SK-N-DZ (cell line): Measurements from ENCODE around the gene TMUB1.
A peak's percentile ranks its signal among the peaks of the same experiment; 100 is the strongest.

Experiments used
- DNase-seq: peaks from one replicate; pipeline ENCODE4 v3.0.0-alpha.2; 2015; ENCODE audit warnings: low spot score

Gene TMUB1

DNA sequence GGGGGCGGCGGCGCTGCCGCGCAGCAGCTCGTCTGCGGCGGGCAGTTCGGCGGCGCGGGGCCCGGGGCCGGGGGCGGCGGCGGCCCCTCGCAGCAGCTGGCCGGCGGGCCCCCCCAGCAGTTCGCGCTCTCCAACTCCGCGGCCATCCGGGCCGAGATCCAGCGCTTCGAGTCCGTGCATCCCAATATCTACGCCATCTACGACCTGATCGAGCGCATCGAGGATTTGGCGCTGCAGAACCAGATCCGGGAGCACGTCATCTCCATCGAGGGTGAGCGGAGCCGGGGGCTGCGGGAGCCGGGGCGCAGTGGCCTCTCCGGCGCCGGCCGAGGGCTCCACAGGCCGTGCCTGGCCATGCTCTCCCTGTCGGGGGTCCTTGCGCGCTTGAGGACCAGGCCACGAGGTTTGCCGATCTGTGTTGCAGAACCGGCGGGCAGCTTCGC lies 3.5 kb upstream of the TMUB1 start:
- no peak for DNase-seq

DNA sequence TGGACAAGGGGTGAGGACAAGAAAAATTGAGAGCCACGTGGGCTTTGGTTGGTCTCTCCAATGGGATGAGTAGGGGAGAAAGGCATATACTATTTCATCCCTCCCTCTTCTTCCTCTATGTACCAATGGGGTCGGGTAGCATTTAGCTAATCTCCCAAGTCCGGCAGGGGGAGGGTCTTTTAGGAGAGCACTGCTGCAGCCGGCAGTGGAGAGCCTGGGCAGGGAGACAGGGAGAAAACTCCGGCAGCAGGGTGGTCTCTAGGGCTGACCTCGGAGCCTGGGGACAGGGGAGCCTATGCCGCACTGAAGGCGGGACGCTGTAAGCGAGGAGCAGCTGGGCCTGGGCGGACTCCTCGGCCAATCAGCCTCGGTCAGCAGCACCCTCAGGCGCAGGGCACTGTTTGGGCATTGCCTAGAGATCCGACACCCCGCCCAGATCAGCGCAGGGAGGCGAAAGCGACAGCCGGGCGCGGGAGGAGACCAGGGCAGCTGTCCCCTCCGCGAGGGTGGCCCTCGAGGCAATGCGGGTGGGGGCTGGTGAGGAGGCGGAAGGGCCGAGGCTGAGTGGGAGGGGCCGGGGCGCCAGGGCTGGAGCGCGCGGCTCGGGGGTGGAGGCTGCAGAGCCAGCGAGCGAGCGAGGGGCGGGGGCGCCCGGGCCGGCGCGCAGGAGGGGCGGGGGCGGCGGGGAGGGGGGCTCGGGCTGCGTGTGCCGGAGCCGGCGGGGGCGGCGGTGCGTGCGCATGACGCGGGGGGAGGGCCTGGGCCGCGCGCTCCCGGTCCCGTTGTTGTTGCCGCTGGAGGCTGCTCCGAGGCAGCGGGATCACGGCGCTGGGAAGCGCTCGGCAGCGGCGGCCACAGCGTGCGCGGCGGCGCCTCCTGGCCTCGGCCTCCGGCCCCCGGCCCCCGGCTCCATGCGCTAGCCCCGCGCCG lies 2.7 kb upstream of the TMUB1 start, which contains the start of gene AGAP3:
Gene AGAP3 (plus strand): TSS at position 785 of the 930 bp plus-strand sequence. CDS start 267 bp downstream, outside the sequence.
- DNase-seq = peak; percentile 89

GRCh38 chr7:151085329-151085690 lies 2.0 kb upstream of the TMUB1 start:
- no peak for DNase-seq

DNA sequence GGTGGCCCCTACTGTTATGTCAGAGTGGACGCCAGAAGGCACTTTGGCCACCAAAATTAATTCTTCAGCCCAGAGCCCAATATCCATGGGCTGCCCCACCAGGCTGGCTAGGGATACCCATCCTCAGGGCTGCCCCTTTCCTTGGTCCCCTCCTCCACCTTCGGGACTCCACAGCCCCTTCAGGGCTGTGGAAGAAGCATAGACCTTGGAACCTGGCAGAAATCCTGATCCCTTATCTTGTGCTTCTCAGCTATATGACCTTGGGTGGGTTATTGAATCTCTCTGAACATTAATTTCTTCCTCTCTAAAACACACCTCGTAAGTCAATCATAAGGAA lies 499 bp upstream of the TMUB1 start:
- DNase-seq = no peak

GRCh38 chr7:151082141-151083070 lies 887 bp downstream of the TMUB1 start:
- no peak for DNase-seq

DNA sequence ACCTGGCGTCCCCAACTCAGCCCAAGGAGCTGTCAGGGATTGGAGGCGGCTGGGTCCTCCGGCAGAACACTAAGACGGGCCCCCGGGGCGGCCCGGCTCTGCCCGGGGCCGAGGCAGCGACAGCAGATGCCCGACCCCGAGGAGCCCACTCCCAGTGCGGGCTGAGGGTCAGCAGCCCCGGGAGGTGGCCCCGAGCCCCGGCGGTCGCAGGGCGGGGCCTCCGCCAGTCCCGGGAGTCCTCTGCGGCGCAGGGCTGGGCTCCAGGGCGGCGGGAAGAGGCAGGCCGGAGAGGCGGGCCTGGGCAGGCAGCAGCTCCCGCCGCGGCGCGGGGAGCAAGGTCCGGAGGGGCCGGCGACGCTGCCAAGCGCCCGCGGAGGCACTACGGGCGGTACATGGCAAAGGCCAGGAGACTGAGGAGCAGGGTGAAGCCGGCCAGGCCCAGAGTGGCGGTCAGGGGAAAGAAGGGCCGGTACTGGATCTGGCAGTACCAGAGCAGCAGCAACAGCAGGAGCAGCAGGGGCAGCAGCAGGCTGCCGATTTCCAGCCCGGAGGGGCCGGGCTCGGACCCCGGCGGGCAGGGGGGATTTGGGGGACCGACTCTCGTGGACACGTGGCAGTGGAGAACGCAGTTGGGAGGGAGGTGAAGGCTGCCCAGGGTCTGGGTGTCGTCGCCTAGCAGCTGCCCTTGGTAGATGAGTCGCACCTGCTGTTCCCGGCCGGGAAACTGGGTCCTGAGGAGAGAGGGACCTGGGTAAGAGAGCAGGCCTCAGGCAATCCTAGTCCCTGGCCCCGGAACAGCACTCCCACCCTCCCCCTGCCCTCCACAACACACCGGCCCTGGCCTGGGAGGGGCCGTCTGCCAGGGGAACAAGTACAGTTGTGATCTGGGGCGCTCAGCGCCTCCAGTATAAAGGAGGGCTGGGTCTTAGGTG lies 1.9 kb downstream of the TMUB1 start:
- DNase-seq = no peak

DNA sequence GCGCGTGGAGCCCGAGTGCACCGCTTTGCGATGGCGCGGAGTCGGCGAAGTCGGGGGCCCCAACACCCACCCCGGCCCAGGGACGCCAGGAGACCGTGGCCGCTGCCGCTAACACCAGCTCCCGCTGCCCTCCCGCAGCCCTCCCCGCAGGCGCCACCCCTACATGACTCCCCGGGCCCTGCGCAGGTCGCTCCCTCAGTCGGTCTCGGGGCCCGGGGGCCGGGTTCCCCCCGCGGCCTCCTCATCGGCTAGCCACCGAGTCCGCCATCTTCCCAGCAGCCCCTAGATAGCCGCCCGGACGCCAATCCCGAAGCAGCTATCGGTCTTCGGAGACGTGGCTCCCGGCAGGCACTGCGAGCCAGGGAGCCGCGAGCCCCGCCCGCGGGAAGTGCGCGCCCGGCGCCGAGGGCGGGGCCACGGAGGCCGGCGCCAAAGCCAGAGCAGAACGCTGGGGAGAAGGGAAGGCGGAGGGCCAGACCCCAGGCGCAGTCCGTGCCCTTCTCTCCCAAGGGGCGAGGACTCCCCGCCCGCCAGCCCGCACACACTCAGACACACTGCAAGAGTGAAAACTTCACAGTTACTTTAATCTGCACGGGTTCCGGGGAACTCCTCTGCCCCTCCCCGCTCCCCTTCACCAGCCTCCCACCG lies 2.6 kb downstream of the TMUB1 start, which contains the start of gene FASTK:
Gene FASTK (minus strand): TSS at position 288 of the 648 bp plus-strand sequence. CDS start 43 bp downstream, at position 245.
- peak; percentile 90 for DNase-seq

- DNase-seq = no peak
Observed at GRCh38 chr7:151080067-151080521, 3.2 kb downstream of the TMUB1 start.

DNA sequence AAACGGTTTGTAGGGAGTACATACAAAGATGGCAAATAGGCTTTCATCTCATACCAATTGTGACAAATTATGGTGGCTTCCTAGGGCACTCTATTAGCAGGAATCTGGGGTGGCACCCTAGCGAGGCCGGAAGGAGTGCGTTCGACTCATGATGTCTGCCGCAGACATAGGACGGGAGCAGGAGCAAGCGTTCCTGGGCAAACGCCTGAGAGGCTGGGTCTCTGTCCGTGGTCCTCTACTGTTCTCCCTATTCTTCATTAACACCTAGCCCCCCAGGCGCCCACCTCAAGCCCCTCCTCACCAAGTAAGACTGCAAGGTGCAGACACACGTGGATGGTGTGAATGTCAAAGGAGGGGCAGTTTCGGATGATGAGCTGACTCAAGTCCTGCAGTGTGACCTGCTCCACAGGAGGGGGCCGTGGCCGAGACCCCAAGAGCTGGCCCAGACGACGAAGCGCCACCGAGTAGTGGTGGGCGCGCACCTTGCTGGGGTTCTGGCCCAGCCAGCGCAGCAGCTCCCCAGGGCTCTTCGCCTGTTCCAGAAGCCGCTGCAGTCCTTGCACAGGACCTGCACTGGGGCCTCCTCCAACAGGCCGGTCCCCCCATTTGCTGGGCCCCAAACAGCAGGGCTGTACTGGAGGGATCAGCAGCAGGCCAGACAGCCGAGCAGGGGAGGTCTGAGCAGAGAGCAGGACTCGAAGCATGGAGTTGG lies 3.9 kb downstream of the TMUB1 start:
- no peak for DNase-seq

DNA sequence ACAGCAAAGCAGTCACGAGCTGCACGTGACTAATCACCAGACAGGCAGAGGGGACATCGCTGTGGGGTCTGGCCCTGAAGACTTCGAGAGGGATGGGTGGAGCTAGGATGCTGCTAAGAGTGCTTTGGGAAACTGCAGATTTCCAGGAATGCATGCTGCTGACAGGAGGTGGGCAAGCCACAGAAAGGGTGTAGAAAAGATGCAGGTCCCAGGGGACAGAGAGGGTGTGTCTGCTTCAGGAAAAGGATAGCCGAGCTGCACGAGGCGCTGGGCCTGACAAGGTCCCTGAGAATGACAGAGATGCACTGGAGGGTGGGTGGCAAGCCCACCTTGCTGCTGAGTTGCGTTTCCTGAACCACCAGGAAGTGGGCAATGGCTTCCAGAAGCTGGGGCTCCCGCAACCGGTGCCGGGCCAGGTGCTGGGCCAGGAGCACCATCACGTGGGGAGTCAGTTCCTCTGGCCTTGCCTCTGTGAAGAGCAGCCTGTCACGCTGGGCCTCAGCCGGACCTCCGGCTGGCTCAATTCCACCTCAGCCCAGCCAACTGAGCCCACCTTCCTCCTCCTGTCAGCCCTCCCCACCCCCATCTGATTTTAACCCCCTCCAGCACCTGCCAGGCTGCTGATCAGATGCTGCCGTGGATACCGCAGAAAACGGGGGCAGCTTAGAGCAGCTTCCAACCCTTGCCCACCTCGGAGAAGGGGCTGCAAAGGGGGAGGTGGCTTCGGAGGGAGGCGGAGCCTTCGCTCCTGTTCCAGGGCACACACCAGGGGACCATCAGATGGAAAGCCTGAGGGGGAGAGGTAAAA lies 4.9 kb downstream of the TMUB1 start:
- peak; percentile 62 for DNase-seq

DNA sequence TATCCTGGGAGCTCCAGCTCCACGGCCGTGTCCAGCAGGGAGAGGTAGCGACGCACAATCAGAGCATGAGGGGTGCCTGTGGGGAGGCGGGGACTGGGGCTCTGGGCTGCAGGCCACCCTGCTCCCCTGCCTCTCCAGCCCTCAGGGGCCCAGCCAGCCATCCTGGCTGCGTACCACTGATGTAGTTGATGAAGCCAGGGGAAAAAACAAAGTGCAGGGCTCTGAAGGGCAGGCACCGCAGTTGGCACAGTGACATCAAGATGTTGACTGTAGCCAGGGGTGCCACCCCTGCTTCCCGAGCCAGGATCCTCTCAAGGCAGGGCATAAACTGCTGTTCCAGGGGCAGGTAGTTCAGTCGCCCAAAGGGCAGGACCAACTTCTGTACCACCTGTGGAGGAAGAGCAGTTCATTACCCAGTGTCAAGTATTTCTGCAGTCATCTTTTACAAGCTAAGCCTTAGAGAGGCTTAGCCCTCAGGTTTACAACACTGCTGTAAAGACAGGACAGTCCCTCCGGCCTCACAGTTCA lies 5.5 kb downstream of the TMUB1 start:
- no peak for DNase-seq

DNA sequence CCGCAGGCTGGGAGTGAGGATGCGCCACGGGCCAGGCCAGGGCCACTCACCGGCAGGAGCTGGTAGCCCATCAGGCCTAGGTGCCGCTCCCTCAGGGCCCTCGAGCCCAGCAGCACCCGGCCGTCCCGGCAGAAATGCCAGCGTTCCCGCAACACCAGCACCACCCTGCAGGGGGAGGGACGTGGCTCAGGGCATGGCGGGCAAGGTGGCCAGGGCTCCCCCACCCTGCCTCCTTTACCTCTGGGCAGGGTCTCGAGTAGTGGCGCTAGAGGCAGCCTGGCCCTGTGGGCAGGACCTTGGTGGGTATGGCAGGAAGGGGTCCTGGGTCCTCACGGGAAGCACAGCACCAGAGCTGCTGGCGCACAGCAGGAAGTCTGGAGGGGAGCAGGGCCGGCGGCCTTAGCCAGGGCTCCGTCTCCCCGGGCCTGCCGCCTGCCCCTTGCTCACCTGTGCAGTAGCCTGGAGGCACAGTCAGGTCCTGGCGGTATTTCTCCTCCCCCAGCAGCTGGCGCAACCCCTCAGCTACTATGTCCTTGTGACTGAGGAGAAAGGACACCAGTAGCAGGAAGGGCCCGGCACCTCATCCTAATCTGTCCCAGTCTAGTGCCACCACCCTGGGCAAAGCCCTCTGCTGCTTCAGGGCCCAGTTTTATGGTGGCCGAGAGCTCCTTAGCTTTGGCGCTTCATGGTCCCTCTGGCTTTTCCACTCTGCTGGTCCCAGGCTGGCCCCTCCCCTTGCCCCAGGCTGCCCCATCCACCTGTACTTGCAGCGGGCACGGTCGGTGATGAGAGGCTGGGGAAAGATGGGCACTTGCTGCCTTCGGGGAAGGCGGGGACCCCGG lies 6.2 kb downstream of the TMUB1 start:
- DNase-seq = no peak

DNA sequence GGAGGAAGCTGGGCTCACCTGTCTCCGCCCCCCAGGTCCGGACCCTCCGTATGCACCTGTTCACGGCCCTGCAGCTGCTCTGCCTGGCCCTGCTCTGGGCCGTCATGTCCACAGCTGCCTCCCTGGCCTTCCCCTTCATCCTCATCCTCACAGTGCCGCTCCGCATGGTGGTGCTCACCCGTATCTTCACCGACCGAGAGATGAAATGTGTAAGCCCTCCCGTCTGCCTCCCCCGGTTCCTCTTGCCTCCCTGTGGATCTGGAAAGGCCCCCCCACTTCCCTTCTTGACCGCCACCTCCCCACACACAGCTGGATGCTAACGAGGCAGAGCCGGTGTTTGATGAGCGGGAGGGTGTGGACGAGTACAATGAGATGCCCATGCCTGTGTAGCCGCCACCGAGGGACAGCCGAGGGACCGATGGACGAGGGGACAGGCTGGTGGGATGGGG lies 7.3 kb downstream of the TMUB1 start:
- DNase-seq = no peak

DNA sequence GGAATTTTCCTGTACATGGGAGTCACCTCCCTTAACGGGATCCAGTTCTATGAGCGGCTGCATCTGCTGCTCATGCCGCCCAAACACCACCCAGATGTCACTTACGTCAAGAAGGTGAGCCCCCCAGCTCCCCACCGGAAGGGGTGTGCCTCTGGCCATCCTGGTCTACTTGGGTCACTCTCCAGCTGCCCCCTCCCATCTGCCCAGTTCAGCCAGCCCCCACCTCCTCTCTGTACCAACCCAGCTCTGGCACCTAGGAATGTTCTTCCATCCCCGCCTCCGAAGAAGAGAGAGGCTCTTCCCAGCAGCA lies 7.7 kb downstream of the TMUB1 start:
- DNase-seq = no peak

DNA sequence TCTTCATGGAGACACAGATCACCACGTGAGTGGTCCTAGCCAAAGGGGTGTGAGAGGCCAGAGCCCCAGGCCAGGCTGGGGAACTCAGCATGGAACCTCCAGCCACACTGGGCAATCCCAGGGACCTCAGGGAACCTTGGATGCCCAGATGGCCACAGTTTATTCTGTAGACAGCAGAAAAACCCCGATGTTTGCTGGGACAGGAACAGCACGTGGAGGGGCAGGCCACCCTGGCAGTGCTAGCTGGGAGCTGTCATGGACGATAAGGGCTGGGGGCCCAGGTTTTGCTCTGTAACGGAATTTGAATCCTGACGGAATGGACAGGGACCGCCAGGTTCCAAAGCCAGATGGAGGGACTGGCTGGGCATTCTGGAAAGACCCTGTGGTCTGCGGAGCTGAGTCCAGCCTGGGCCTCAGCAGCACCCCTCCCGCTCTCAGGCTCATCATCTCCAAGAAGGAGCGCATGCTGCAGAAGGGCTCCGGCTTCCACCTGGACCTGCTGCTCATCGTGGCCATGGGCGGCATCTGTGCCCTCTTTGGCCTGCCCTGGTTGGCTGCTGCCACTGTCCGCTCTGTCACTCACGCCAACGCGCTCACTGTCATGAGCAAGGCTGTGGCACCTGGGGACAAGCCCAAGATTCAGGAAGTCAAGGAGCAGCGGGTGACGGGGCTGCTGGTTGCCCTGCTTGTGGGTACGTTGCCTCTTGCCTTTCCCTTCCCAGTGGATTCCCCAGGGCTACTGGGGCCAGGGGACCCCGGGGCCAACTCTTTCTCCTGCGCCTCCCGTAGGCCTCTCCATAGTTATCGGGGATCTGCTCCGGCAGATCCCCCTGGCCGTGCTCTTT lies 8.3 kb downstream of the TMUB1 start:
- DNase-seq = no peak

DNA sequence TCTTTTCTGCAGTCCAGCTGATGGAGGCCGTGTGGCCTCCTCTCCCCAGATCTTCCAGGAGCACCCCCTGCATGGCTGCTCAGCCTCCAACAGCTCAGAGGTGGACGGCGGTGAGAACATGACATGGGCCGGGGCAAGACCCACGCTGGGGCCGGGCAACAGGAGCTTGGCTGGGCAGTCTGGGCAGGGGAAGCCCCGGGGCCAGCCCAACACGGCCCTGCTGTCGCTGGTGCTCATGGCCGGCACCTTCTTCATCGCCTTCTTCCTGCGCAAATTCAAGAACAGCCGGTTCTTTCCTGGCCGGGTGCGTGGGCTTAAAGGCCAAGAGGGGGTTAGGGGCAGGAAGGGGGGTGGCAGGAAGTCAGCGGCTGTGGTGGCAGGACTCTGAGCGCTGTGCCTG lies 9.3 kb downstream of the TMUB1 start:
- no peak for DNase-seq
